ENCODE data around the gene EXO1. TPM values are rescaled to one million over a fixed set of nuclear protein-coding genes. Genes with fewer than 3 reads are reported as not detected.
"Not testable (repeated sequence)": the region's sequence is repeated elsewhere in the genome, so short reads cannot be mapped to it uniquely, and the experiment has no call there.

The EXO1 gene
- total RNA-seq, 4 donors from 2014 or later: 0.66 to 5.8 (median 1.8) TPM

DNA sequence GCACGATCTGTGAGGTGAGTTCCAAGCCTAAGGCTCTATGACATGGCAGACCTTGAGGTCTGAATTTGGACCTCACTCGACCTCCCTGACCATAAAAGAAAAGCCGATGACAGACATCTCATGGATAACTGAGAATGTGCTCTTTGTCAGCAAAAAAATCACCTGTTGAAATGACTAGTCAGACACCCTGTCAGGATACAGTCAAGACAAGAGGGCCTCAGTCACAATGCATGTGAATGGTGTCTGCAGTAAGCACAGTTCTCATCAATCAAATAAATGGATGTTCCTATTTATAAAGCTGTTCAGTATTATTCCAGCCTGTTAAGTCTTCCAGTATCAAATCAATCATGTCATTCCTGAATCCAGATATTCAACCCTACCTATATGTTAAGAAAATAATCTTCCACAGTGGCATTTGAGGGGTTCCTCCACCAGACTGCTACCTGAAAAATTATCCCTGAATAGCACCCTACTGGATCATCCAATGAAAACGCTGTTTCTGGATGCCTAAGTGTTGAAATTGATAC lies 28.6 kb upstream of the EXO1 start:
- Histone ChIP-seq H3K27me3 (no peaks in the 10 kb centered on the region), H3K9me3 (no peaks in the 10 kb centered on the region), H3K4me3 (no peak overlapping the region), H3K27ac (no peak overlapping the region), H3K36me3 (no peaks in the 10 kb centered on the region), H3K4me1 (no peaks in the 10 kb centered on the region)
- TF ChIP-seq, protein P1, sequence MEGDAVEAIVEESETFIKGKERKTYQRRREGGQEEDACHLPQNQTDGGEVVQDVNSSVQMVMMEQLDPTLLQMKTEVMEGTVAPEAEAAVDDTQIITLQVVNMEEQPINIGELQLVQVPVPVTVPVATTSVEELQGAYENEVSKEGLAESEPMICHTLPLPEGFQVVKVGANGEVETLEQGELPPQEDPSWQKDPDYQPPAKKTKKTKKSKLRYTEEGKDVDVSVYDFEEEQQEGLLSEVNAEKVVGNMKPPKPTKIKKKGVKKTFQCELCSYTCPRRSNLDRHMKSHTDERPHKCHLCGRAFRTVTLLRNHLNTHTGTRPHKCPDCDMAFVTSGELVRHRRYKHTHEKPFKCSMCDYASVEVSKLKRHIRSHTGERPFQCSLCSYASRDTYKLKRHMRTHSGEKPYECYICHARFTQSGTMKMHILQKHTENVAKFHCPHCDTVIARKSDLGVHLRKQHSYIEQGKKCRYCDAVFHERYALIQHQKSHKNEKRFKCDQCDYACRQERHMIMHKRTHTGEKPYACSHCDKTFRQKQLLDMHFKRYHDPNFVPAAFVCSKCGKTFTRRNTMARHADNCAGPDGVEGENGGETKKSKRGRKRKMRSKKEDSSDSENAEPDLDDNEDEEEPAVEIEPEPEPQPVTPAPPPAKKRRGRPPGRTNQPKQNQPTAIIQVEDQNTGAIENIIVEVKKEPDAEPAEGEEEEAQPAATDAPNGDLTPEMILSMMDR (IDR thresholded peaks at IDR 0.05): no peak
- no peak for TF ChIP-seq POLR2A (IDR thresholded peaks at IDR 0.05)
- DNase-seq: no peak

DNA sequence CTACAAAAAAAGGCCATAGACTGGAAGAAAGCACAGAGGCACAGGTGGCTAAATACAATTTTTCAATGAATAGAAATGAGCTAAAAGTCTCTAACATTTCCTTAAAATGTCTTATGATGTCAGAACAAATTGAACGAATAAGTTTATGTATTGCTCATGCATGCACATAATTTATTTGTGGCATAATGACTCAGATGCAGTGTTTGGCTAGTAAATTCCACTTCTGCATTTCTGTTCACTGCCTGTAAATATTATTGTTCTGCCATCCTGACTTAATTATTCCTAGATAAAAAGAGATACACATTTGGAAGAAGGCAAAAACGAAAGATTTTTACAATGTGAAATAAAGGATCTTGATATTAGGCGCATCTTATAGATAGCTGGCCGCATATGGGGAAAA lies 26.6 kb upstream of the EXO1 start:
- Histone ChIP-seq H3K27ac (no peak overlapping the region), H3K36me3 (no peaks in the 10 kb centered on the region), H3K4me1 (no peaks in the 10 kb centered on the region), H3K9me3 (no peaks in the 10 kb centered on the region), H3K27me3 (no peaks in the 10 kb centered on the region), H3K4me3 (no peak overlapping the region)
- TF ChIP-seq POLR2A (IDR thresholded peaks at IDR 0.05): no peak
- TF ChIP-seq, protein P1 (IDR thresholded peaks at IDR 0.05): no peak
- DNase-seq: no peak

DNA sequence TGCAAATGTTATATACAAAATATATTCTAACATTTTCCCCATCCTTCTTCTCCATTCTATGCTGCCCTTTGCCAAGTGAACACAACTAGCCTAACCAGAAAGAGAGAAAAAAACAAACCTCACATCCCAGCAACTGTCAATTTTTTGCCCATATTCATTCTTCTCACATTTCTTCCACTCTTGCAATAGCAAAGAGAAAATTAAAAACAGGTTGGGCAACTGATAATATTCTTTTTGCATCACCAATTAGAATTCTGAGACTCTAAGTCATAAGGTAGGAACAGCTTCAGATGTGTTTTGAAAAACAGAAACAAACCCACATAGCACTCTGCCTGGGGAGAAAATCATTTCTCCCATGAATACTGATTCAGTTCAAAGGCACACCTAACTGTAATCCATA lies 25.2 kb upstream of the EXO1 start:
- Histone ChIP-seq H3K27me3 (no peaks in the 10 kb centered on the region), H3K9me3 (no peaks in the 10 kb centered on the region), H3K36me3 (no peaks in the 10 kb centered on the region), H3K4me3 (no peak overlapping the region), H3K4me1 (no peaks in the 10 kb centered on the region), H3K27ac (no peak overlapping the region)
- DNase-seq: no peak
- TF ChIP-seq, protein P1 (IDR thresholded peaks at IDR 0.05): no peak
- no peak for TF ChIP-seq POLR2A (IDR thresholded peaks at IDR 0.05)

DNA sequence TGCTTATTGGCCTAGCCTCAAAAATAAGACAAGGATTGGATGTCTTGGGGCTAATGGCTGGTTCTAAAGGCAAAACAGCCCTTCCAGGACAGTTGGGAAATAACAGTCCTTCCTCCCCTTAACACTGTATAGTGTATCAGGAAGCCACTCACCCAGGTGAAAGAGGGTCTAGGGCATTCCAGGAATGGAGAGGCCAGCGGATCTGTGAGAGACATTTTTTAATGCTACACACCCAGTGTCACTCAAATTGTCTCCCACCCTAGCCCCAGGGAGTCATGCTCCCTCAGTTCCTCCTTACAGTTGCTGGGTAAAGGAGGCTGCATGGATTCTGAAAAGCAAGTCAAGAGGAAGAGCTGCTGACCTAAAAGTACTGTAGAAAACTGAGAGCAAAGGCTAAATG lies 24.1 kb upstream of the EXO1 start:
- Histone ChIP-seq H3K27ac (no peak overlapping the region), H3K27me3 (no peaks in the 10 kb centered on the region), H3K36me3 (no peaks in the 10 kb centered on the region), H3K4me1 (no peaks in the 10 kb centered on the region), H3K4me3 (no peak overlapping the region), H3K9me3 (no peaks in the 10 kb centered on the region)
- no peak for DNase-seq
- TF ChIP-seq POLR2A (IDR thresholded peaks at IDR 0.05): no peak
- TF ChIP-seq, protein P1 (IDR thresholded peaks at IDR 0.05): no peak

DNA sequence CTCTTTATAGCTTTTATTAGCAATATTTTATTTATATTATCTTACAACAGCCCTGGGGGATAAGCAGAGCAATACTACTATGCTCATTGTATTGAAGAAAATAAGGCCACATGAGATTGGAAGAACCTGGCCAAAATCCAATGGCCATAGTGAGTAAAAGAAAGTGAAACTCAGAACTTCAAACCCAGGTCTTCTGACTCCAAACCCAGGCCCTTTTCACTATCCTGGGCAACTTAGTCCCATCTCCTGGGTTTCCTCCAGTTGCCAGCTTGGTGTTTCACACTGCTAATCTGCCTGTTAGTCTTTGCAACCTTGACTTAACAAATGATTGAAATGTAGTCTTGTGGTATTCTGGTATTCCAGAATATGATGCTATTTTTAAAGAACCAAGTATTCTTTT lies 22.4 kb upstream of the EXO1 start:
- Histone ChIP-seq H3K27me3 (no peaks in the 10 kb centered on the region), H3K9me3 (no peaks in the 10 kb centered on the region), H3K4me3 (no peak overlapping the region), H3K36me3 (no peaks in the 10 kb centered on the region), H3K4me1 (no peaks in the 10 kb centered on the region), H3K27ac (no peak overlapping the region)
- TF ChIP-seq, protein P1 (IDR thresholded peaks at IDR 0.05): no peak
- TF ChIP-seq POLR2A (IDR thresholded peaks at IDR 0.05): no peak
- DNase-seq: no peak

DNA sequence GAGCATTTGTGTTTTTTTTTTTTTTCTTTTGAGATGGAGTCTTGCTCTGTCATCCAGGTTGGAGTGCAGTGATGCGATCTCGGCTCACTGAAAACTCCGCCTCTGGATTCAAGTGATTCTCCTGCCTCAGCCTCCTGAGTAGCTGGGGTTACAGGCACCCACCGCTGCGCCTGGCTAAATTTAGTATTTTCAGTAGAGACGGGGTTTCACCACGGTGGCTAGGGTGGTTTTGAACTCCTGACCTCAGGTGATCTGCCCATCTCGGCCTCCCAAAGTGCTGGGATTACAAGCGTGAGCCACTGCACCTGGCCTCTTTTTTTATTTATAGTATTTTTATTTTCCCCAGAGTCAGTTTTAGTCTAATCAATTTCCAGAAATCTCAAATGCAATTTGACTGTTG lies 21.4 kb upstream of the EXO1 start:
- H3K4me3 ChIP-seq, H3K27ac ChIP-seq: not testable (repeated sequence)

More for the DNA sequence above, 21.4 kb upstream of the EXO1 start:
- not testable (repeated sequence) for H3K9me3 ChIP-seq, H3K4me1 ChIP-seq, DNase-seq, H3K27me3 ChIP-seq, H3K36me3 ChIP-seq

Measured in Peyer's patch (tissue), 4 donors.